Measurements from ENCODE around the gene TMEM60. TPM values are rescaled to one million over a fixed set of nuclear protein-coding genes. Genes with fewer than 3 reads are reported as not detected.

TMEM60 gene, protein sequence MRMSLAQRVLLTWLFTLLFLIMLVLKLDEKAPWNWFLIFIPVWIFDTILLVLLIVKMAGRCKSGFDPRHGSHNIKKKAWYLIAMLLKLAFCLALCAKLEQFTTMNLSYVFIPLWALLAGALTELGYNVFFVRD
- total RNA-seq (1 to 10 TPM; 4.7 to 9.9 (median 7.1) TPM), polyA plus RNA-seq (10 to 100 TPM; 13.6 to 15.6 TPM)
- long read RNA-seq, donor 1, partial matches to known transcripts = 0 of 7 reads
- long read RNA-seq, donor 1, other reads (novel, unspliced or antisense) = 3 of 7 reads
- long read RNA-seq, donor 2, partial matches to known transcripts = 0 of 8 reads
- long read RNA-seq, donor 2, other reads (novel, unspliced or antisense) = 4 of 8 reads
- long read RNA-seq, donor 3, partial matches to known transcripts = 0 of 4 reads
- long read RNA-seq, donor 3, other reads (novel, unspliced or antisense) = 2 of 4 reads

GRCh38 chr7:77798394-77799077, at the start of gene TMEM60, which contains the start of gene PHTF2:
Gene TMEM60, minus strand, starts transcription at chr7:77798434. Its CDS starts 4,061 bp downstream, at chr7:77794373.
Gene PHTF2, plus strand, starts transcription at chr7:77798773.
- Histone ChIP-seq H3K9me3 (no peaks in the 10 kb centered on the region), H3K36me3 (peaks cover 0 to 24% (median 0%) of the 10 kb centered on the region in 9 donors), H3K4me1 (peaks cover 7 to 67% (median 38%) of the 10 kb centered on the region in 9 donors), H3K27ac (peak within 1 kb of the TSS; percentile 75 to 92 (median 86)), H3K4me3 (peak within 1 kb of the TSS; percentile 81 to 97 (median 90)), H3K27me3 (no peaks in the 10 kb centered on the region)
- TF ChIP-seq CTCF (IDR thresholded peaks at IDR 0.05) = peak; percentile 27 to 68 (median 42)
- intact Hi-C loops (cut with DNase I) = loop anchor here in 2 of 10 donors (10.0 kb wide), 2 partner anchors 106 to 136 kb away; no protein-coding TSS in a partner anchor
- DNase-seq (peak; percentile 98 to 99), ATAC-seq (peak; percentile 95 to 99 (median 98))
- 0% methylated on average over 61 of the region's 61 CpGs for WGBS, 2 donors

DNA sequence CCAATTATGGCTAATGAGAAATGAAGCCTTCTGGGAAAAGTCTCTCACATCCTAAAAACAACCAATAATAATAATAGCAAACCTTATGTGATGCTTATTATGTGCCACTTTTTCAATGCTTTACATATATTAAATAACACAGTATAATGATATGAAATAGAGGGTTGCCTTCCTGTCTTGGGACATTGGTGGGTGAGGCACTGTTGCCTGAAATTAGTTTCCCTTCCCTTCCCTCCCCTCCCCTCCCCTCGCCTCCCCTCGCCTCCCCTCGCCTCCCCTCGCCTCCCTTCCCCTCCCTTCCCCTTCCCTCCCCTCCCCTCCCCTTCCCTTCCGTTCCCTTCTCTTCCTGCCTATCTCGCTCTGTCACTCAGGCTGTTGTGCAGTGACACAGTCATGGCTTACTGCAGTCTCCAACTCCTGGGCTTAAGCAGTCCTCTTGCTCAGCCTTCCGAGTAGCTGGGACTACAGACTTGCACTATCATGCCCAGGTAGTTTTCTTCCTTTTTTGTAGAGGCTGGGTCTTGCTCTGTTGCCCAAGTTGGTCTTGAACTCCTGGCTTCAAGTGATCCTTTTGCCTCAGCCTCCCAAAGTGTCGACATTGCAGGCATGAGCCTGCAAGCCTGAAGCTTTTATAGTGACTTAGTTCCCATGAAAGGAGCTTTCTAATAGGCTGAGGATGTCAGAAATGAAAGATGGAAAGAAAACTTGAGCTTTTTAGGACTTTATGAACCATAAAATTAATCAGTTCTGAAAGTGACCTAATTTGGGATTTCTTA, 48.3 kb upstream of the TMEM60 start:
- H3K27me3 ChIP-seq = no peaks in the 10 kb centered on the region
- no peaks in the 10 kb centered on the region for H3K4me1 ChIP-seq
- intact Hi-C loops (cut with DNase I) = no loop called here
- DNase-seq (no peak), ATAC-seq (no peak)
- peaks cover 0 to 3% (median 0%) of the 10 kb centered on the region in 11 donors for H3K9me3 ChIP-seq
- no peak for TF ChIP-seq CTCF (IDR thresholded peaks at IDR 0.05)
- no peak overlapping the region for H3K27ac ChIP-seq
- H3K36me3 ChIP-seq = no peaks in the 10 kb centered on the region
- WGBS, 2 donors = 55 to 75% methylated on average over 6 to 8 of the region's 8 CpGs
- H3K4me3 ChIP-seq = no peak overlapping the region

DNA sequence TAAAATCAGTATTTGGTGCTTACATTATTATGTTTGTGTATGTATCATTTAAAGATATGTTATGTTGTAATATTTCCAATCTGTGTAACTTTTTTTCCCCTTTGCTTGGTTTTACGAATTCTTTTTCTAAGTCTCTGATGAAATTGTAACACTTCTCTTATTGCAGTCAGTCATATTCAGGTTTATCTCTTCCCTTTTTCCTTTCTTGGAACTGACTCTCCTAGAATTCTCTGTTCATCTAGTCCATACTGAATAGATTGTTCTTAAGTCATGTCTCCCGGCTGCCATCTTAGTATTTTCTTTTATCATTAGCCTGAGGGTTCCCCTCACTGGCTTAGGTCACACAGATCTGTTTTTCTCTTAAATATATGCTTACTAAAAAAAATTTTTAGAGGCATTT, 45.0 kb upstream of the TMEM60 start:
- no peak overlapping the region for H3K27ac ChIP-seq
- no peak for TF ChIP-seq CTCF (IDR thresholded peaks at IDR 0.05)
- peaks cover 0 to 18% (median 9%) of the 10 kb centered on the region in 9 donors for H3K4me1 ChIP-seq
- peaks cover 0 to 2% (median 0%) of the 10 kb centered on the region in 11 donors for H3K9me3 ChIP-seq
- no peak for DNase-seq
- H3K27me3 ChIP-seq = no peaks in the 10 kb centered on the region
- no peak for ATAC-seq
- H3K36me3 ChIP-seq = no peaks in the 10 kb centered on the region
- H3K4me3 ChIP-seq = no peak overlapping the region
- intact Hi-C loops (cut with DNase I) = loop anchor here in 1 of 10 donors (5.0 kb wide), 1 partner anchor 36 kb away; no protein-coding TSS in a partner anchor
- WGBS, 2 donors = 95 to 96% methylated on average over 2 of the region's 2 CpGs

- no peak for TF ChIP-seq CTCF (IDR thresholded peaks at IDR 0.05)
- ATAC-seq (no peak), DNase-seq (no peak)
- WGBS, 2 donors = 76 to 82% methylated on average over 2 of the region's 2 CpGs
- Histone ChIP-seq H3K27me3 (no peaks in the 10 kb centered on the region), H3K4me1 (peaks cover 0 to 32% (median 11%) of the 10 kb centered on the region in 9 donors), H3K9me3 (no peaks in the 10 kb centered on the region), H3K27ac (no peak overlapping the region), H3K36me3 (no peaks in the 10 kb centered on the region), H3K4me3 (no peak overlapping the region)
- intact Hi-C loops (cut with DNase I) = loop anchor here in 1 of 10 donors (5.0 kb wide), 1 partner anchor 33 kb away; no protein-coding TSS in a partner anchor
Observed at GRCh38 chr7:77839919-77840318, 41.7 kb upstream of the TMEM60 start.

All from heart right ventricle (tissue), 16 donors.